Loucy (cell line): ENCODE results near the gene MATK.

Experiments used
- H2AFZ ChIP-seq: fragments of 200-600 bp; sonication (generic); 2 replicates; pipeline ENCODE4 v1.6.0; 2016; ENCODE audit warnings: antibody characterized with exemption, mild to moderate bottlenecking, low read length, moderate library complexity
- H3F3A ChIP-seq: fragments of 200-600 bp; 2 replicates; pipeline ENCODE4 v1.6.0; 2016; ENCODE audit warnings: antibody characterized with exemption, low read depth, mild to moderate bottlenecking
- H3K27me3 ChIP-seq: fragments of 200-600 bp; sonication (generic); 2 replicates; pipeline ENCODE4 v1.6.1; 2014; ENCODE audit warnings: low read length, mild to moderate bottlenecking; ENCODE audit not compliant: insufficient read depth, poor library complexity, severe bottlenecking
- H3K36me3 ChIP-seq: fragments of 200-600 bp; sonication (generic); 2 replicates; pipeline ENCODE4 v1.6.1; 2016; ENCODE audit warnings: low read length; ENCODE audit not compliant: insufficient read depth
- H3K4me1 ChIP-seq: fragments of 200-600 bp; sonication (generic); 2 replicates; pipeline ENCODE4 v1.5.1; 2014; ENCODE audit warnings: low read length, mild to moderate bottlenecking; ENCODE audit not compliant: insufficient read depth, poor library complexity, severe bottlenecking
- H3K4me2 ChIP-seq: fragments of 200-600 bp; sonication (generic); 2 replicates; pipeline ENCODE4 v1.6.0; 2014; ENCODE audit warnings: antibody characterized with exemption, low read length, low read depth, mild to moderate bottlenecking; ENCODE audit not compliant: poor library complexity, severe bottlenecking
- H3K4me3 ChIP-seq: fragments of 200-600 bp; sonication (generic); 2 replicates; pipeline ENCODE4 v1.5.1; 2014; ENCODE audit warnings: low read length, mild to moderate bottlenecking, mixed read lengths; ENCODE audit not compliant: poor library complexity, severe bottlenecking
- H3K79me2 ChIP-seq: fragments of 200-600 bp; sonication (generic); 2 replicates; pipeline ENCODE4 v1.6.1; 2014; ENCODE audit warnings: low read length; ENCODE audit not compliant: insufficient read depth
- H3K9ac ChIP-seq: fragments of 200-600 bp; sonication (generic); 2 replicates; pipeline ENCODE4 v1.6.0; 2014; ENCODE audit warnings: mild to moderate bottlenecking, low read depth, low read length, moderate library complexity; ENCODE audit not compliant: poor library complexity, severe bottlenecking
- H3K9me2 ChIP-seq: fragments of 200-600 bp; sonication (generic); replicated peaks from 2 replicates; pipeline ENCODE4 v1.6.1; 2016; ENCODE audit warnings: low read depth, low read length, mixed read lengths
- H3K9me3 ChIP-seq: fragments of 200-600 bp; sonication (generic); 2 replicates; pipeline ENCODE4 v1.6.1; 2014; ENCODE audit warnings: mild to moderate bottlenecking, antibody characterized with exemption, low read length, low read depth; ENCODE audit not compliant: insufficient read depth
- H4K20me1 ChIP-seq: fragments of 200-600 bp; sonication (generic); 2 replicates; pipeline ENCODE4 v1.6.0; 2014; ENCODE audit warnings: antibody characterized with exemption, low read length, mild to moderate bottlenecking; ENCODE audit not compliant: insufficient read depth, poor library complexity, severe bottlenecking
- EZH2phosphoT487 ChIP-seq: fragments of 200-600 bp; IDR thresholded peaks from 2 replicates; pipeline ENCODE4 v1.6.1; 2018; ENCODE audit warnings: antibody characterized with exemption, mild to moderate bottlenecking, moderate library complexity, borderline replicate concordance
- TF ChIP-seq, protein P1 (sequence below): fragments of 200-600 bp; sonication (generic); conservative IDR thresholded peaks from 2 replicates; pipeline ENCODE4 v1.5.1; 2014; ENCODE audit warnings: mild to moderate bottlenecking, antibody characterized with exemption, low read length

Gene MATK

GRCh38 chr19:3803114-3803888, 17.1 kb upstream of the MATK start:
- H3K36me3 ChIP-seq: no peaks in the 10 kb centered on the region
- H3K79me2 ChIP-seq: no peaks in the 10 kb centered on the region
- H3K9me3 ChIP-seq: no peaks in the 10 kb centered on the region
- no peak overlapping the region for H3K4me2 ChIP-seq
- H2AFZ ChIP-seq: no peak overlapping the region
- no peak overlapping the region for H3K4me3 ChIP-seq
- peaks cover 15% of the 10 kb centered on the region for H3K4me1 ChIP-seq
- no peaks in the 10 kb centered on the region for H4K20me1 ChIP-seq
- H3K9me2 ChIP-seq: no peaks in the 10 kb centered on the region
- H3K27me3 ChIP-seq: no peaks in the 10 kb centered on the region
- no peaks in the 10 kb centered on the region for H3F3A ChIP-seq
- TF ChIP-seq, protein P1, sequence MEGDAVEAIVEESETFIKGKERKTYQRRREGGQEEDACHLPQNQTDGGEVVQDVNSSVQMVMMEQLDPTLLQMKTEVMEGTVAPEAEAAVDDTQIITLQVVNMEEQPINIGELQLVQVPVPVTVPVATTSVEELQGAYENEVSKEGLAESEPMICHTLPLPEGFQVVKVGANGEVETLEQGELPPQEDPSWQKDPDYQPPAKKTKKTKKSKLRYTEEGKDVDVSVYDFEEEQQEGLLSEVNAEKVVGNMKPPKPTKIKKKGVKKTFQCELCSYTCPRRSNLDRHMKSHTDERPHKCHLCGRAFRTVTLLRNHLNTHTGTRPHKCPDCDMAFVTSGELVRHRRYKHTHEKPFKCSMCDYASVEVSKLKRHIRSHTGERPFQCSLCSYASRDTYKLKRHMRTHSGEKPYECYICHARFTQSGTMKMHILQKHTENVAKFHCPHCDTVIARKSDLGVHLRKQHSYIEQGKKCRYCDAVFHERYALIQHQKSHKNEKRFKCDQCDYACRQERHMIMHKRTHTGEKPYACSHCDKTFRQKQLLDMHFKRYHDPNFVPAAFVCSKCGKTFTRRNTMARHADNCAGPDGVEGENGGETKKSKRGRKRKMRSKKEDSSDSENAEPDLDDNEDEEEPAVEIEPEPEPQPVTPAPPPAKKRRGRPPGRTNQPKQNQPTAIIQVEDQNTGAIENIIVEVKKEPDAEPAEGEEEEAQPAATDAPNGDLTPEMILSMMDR: no peak
- TF ChIP-seq EZH2phosphoT487: no peak
- H3K9ac ChIP-seq: no peak overlapping the region

DNA sequence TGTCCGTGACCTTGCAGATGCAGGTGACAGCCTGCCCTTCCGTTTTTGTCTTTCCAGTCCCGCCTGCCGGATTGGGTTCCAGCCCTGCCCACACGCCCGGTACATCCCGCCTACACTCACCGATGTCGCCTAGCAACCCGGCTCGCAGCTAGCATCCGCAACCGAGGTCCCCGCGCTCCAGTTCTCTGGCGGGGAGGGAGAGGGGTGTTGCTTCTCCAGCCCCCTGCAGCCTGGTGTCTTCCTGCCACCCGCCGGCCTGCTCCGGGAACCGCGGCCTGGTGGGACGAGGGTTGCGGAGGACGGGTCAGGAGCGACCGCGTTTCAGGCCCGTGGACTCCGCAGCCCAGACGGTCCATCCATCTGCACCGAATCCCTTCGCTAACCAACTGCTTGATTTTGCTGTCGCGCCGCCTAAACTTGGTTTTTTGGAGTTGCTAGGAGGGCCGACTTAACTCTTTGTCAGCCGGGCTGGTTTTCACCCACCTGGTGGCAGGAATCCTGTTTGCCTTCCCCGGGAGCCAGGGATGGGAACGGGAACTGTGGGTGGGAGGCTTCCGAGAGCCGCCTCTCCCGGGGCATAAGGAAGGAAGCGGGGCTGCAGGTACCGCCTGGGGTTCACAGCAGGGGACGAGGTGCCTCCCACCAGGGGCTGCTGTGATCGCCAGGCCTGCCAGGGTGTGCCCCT, 15.4 kb upstream of the MATK start:
- no peaks in the 10 kb centered on the region for H4K20me1 ChIP-seq
- no peak overlapping the region for H3K9ac ChIP-seq
- no peaks in the 10 kb centered on the region for H3F3A ChIP-seq
- no peak overlapping the region for H3K4me3 ChIP-seq
- H3K9me3 ChIP-seq: peaks cover 4% of the 10 kb centered on the region; the same call in 1 of the 2 replicates
- H3K4me2 ChIP-seq: no peak overlapping the region
- peaks cover 13% of the 10 kb centered on the region for H3K4me1 ChIP-seq
- no peaks in the 10 kb centered on the region for H3K27me3 ChIP-seq
- H3K36me3 ChIP-seq: no peaks in the 10 kb centered on the region
- H3K79me2 ChIP-seq: no peaks in the 10 kb centered on the region
- H3K9me2 ChIP-seq: no peaks in the 10 kb centered on the region
- TF ChIP-seq, protein P1: no peak
- TF ChIP-seq EZH2phosphoT487: no peak
- H2AFZ ChIP-seq: no peak overlapping the region

- Histone ChIP-seq H3K36me3 (no peaks in the 10 kb centered on the region), H3K4me2 (no peak overlapping the region), H3K4me3 (no peak overlapping the region), H3K4me1 (peaks cover 13% of the 10 kb centered on the region), H3K9me3 (peaks cover 4% of the 10 kb centered on the region; the same call in 1 of the 2 replicates), H2AFZ (no peak overlapping the region), H3K79me2 (no peaks in the 10 kb centered on the region), H3K9me2 (no peaks in the 10 kb centered on the region), H3F3A (no peaks in the 10 kb centered on the region), H3K27me3 (no peaks in the 10 kb centered on the region), H4K20me1 (no peaks in the 10 kb centered on the region), H3K9ac (no peak overlapping the region)
- no peak for TF ChIP-seq EZH2phosphoT487
- TF ChIP-seq, protein P1: no peak
Observed at GRCh38 chr19:3800996-3801395, 14.8 kb upstream of the MATK start.
